Adrenal gland (tissue), 12 donors: ENCODE results near the gene BACH1. TPM values are rescaled to one million over a fixed set of nuclear protein-coding genes. Genes with fewer than 3 reads are reported as not detected.
A peak's percentile ranks its signal among the peaks of the same experiment; 100 is the strongest.

ENCODE experiments used
- DNase-seq, 7 donors: peaks; one replicate each; pipeline ENCODE4 v3.0.0-alpha.2; 2019 to 2020
- H3K27ac ChIP-seq, 5 donors: fragments of 200-600 bp; sonication (generic) in 4 of 5; 1 replicate in 3 of 5; 2 replicates in 2 of 5; pipeline versions ENCODE4 v1.5.1 to v1.8.0; 2016 to 2020; ENCODE audit warnings: mild to moderate bottlenecking in 1 of 5
- H3K27me3 ChIP-seq: fragments of 200-600 bp; 2 replicates; pipeline ENCODE4 v1.8.0; 2021
- H3K36me3 ChIP-seq, 2 donors: fragments of 200-600 bp; replicated peaks in 1 of 2; 1 replicate in 1 of 2; 2 replicates in 1 of 2; pipeline versions ENCODE4 v1.5.1 to v1.8.0; 2018 to 2022
- H3K4me1 ChIP-seq, 2 donors: fragments of 200-600 bp; replicated peaks in 1 of 2; 1 replicate in 1 of 2; 2 replicates in 1 of 2; pipeline versions ENCODE4 v1.5.1 to v1.8.0; 2018 to 2021
- H3K4me3 ChIP-seq, 4 donors: fragments of 200-600 bp; sonication (generic) in 3 of 4; one replicate each; pipeline ENCODE4 v1.5.1; 2016 to 2018
- H3K9me3 ChIP-seq, 3 donors: fragments of 200-600 bp; sonication (generic) in 1 of 3; replicated peaks in 1 of 3; 1 replicate in 2 of 3; 2 replicates in 1 of 3; pipeline versions ENCODE4 v1.5.1 to v1.8.0; 2016 to 2021
- POLR2A ChIP-seq, 2 donors: fragments of 450-650 bp; IDR thresholded peaks; one replicate each; pipeline ENCODE4 v1.6.1; 2017; ENCODE audit warnings: antibody characterized with exemption in 2 of 2, mild to moderate bottlenecking in 2 of 2, moderate library complexity in 1 of 2
- WGBS, 4 donors: extraction: QIAGEN DNeasy Blood & Tissue Kit in 2 of 4; methylation state at CpG; one replicate each; pipeline versions ENCODE4 v1.1.5 to v1.1.7; 2013 to 2017; 5-methylcytosine and 5-hydroxymethylcytosine counted together
- intact Hi-C, 2 donors: fragments of 100-400 bp; cut with DNase I; formaldehyde crosslinking; loops; one replicate each; pipeline versions ENCODE4 v1.14.1 to v1.15.0; 2022 to 2023
- polyA plus RNA-seq, 3 donors: library from polyadenylated mRNA; stranded (reverse); fragments of 200-250 nt in 2 of 3; fragments of 350-450 nt in 1 of 3; fragmentation: Illumina TruSeq in 1 of 3; extraction: RNeasy Lipid Tissue Mini Kit (QIAGEN cat#74804) in 1 of 3; gene quantifications; one replicate each; pipeline ENCODE4 v1.2.3, GENCODE V29; 2013 to 2014
- total RNA-seq, 9 donors: library from RNA; depleted of rRNA in 4 of 9; stranded (reverse); fragments of >200 nt in 4 of 9; fragments of 120-200 nt in 1 of 9; fragmentation: NEBNext Ultra II Directional in 1 of 9; extraction: Animal tissue kit (Norgen Biotek cat#: 25700) in 1 of 9; gene quantifications; one replicate each; pipeline versions ENCODE4 v1.1.0 to v1.2.4, GENCODE V29; 2013 to 2023
- TF ChIP-seq, protein P1 (sequence below), 6 experiments: fragments of 450-650 bp in 4 of 6; fragments of 200-600 bp in 2 of 6; sonication (generic) in 1 of 6; IDR thresholded peaks; 1 replicate in 5 of 6; 2 replicates in 1 of 6; pipeline versions ENCODE4 v1.5.1 to v1.8.0; 2016 to 2021; ENCODE audit warnings: antibody characterized with exemption in 6 of 6, mild to moderate bottlenecking in 2 of 6, moderate library complexity in 1 of 6
- donor health status: healthy with polysubstance abuse.
- donor health status: Bipolar disorder and iron deficiency.
- donor health status: DM: yes; HTN: yes; CAD: no.
- donor health status: DM: no; HTN: no; CAD: no.
- donor health status: DM: no; HTN: no; CAD: no.
- donor health status: DM: yes; HTN: yes; CAD: no.

BACH1 gene
- total and polyA plus RNA-seq, 12 donors, result 5.1 to 61.2 (median 38.6) TPM

DNA sequence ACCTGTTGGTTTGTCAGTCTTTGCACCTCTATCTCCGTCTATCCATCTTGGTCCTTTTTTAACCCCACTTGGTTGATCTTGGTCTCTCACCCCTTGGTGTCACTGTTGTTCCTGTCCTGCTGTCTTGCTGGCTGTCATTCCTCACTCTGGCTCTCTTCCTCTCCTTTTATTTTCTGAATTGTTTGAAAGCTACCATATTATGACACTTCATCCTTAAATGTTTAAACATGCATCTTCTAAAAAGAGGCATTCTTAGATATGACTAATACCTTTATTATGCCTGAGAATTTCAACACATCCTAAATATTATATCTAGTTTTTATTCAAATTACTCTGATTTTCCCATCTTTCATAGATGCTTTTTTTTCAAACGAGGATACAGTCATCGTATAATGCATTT lies 37.0 kb downstream of the BACH1 start:
- TF ChIP-seq, protein P1, sequence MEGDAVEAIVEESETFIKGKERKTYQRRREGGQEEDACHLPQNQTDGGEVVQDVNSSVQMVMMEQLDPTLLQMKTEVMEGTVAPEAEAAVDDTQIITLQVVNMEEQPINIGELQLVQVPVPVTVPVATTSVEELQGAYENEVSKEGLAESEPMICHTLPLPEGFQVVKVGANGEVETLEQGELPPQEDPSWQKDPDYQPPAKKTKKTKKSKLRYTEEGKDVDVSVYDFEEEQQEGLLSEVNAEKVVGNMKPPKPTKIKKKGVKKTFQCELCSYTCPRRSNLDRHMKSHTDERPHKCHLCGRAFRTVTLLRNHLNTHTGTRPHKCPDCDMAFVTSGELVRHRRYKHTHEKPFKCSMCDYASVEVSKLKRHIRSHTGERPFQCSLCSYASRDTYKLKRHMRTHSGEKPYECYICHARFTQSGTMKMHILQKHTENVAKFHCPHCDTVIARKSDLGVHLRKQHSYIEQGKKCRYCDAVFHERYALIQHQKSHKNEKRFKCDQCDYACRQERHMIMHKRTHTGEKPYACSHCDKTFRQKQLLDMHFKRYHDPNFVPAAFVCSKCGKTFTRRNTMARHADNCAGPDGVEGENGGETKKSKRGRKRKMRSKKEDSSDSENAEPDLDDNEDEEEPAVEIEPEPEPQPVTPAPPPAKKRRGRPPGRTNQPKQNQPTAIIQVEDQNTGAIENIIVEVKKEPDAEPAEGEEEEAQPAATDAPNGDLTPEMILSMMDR (IDR thresholded peaks at IDR 0.05), result no peak
- TF ChIP-seq POLR2A (IDR thresholded peaks at IDR 0.05), result no peak
- 83 to 88% (median 86%) methylated on average over 3 of the region's 3 CpGs for WGBS, 4 donors
- H3K27ac ChIP-seq, result no peak overlapping the region
- no peaks in the 10 kb centered on the region for H3K9me3 ChIP-seq
- H3K27me3 ChIP-seq, result no peaks in the 10 kb centered on the region
- H3K36me3 ChIP-seq, result no peaks in the 10 kb centered on the region
- H3K4me3 ChIP-seq, result no peak overlapping the region
- intact Hi-C loops, result no loop called here
- H3K4me1 ChIP-seq, result peaks cover 0 to 32% of the 10 kb centered on the region in 2 donors
- DNase-seq, result no peak

DNA sequence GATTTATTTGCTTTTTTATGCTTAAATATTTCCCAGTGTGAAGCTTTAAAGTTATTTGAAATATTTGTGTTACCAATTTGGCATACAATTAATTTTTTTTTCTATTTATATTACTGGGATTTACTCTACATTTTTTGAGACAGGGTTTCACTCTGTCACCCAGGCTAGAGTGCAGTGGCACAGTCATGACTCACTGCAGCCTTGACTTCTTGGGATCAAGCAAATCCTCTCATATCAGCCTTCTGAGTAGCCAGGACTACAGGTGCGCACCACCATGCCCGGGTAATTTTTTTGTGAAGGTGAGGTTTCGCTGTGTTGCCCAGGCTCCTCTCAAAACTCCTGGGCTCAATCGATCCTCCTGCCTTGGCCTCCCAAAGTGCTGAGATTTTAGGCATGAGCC lies 39.5 kb downstream of the BACH1 start:
- no peak overlapping the region for H3K27ac ChIP-seq
- DNase-seq, result peak in 6 of 7 donors; percentile 32 to 55 (median 42)
- no peak overlapping the region for H3K4me3 ChIP-seq
- no peaks in the 10 kb centered on the region for H3K27me3 ChIP-seq
- H3K9me3 ChIP-seq, result no peaks in the 10 kb centered on the region
- intact Hi-C loops, result no loop called here
- H3K4me1 ChIP-seq, result peaks cover 0 to 25% of the 10 kb centered on the region in 2 donors
- peaks cover 0 to 8% of the 10 kb centered on the region in 2 donors for H3K36me3 ChIP-seq
- WGBS, 4 donors, result 60 to 77% (median 72%) methylated on average over 4 of the region's 4 CpGs
- TF ChIP-seq POLR2A (IDR thresholded peaks at IDR 0.05), result no peak

DNA sequence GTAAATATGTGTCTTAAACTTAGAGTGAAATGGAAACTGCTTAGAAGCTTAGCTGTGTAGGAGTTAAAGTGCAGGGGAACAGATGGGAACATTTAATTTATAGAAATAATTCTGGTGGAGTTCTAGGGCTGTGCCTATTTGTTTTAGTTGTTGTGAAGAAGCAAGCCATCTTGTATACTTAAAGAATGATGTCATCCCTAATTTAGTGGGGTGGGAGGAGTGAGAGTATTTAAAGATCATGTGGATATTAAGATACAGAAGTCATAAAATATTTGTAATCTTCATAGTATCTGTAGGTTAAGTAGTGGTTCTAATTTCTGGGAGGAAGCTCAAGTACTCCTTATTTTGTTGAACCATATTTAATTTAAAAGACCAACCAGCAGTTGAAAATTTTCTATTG lies 41.5 kb downstream of the BACH1 start:
- peaks cover 0 to 18% of the 10 kb centered on the region in 2 donors for H3K4me1 ChIP-seq
- H3K27me3 ChIP-seq, result no peaks in the 10 kb centered on the region
- H3K4me3 ChIP-seq, result no peak overlapping the region
- DNase-seq, result no peak
- intact Hi-C loops, result no loop called here
- H3K36me3 ChIP-seq, result peaks cover 0 to 8% of the 10 kb centered on the region in 2 donors
- no peak overlapping the region for H3K27ac ChIP-seq
- TF ChIP-seq, protein P1 (IDR thresholded peaks at IDR 0.05), result no peak
- no peak for TF ChIP-seq POLR2A (IDR thresholded peaks at IDR 0.05)
- no peaks in the 10 kb centered on the region for H3K9me3 ChIP-seq

DNA sequence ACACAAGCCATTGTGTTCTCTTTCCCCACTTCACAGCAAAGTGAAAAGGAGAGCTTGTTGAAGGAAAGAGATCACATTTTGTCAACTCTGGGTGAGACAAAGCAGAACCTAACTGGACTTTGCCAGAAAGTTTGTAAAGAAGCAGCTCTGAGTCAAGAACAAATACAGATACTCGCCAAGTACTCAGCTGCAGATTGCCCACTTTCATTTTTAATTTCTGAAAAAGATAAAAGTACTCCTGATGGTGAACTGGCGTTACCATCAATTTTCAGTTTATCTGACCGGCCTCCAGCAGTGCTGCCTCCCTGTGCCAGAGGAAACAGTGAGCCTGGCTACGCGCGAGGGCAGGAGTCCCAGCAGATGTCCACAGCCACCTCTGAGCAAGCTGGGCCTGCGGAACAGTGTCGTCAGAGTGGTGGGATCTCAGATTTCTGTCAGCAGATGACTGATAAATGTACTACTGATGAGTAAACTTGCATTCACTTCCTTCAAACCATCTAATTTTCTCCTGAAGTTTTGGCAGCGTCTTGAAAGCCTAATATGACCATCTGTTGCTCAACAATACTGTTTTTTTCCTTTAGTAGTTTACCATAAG lies 43.7 kb downstream of the BACH1 start:
- no peak for TF ChIP-seq POLR2A (IDR thresholded peaks at IDR 0.05)
- TF ChIP-seq, protein P1 (IDR thresholded peaks at IDR 0.05), result no peak
- 71 to 78% (median 75%) methylated on average over 9 of the region's 9 CpGs for WGBS, 4 donors
- Histone ChIP-seq H3K4me3 (no peak overlapping the region), H3K36me3 (peaks cover 0 to 8% of the 10 kb centered on the region in 2 donors), H3K27ac (peak overlapping the region in 1 of 5 donors; percentile 2), H3K27me3 (no peaks in the 10 kb centered on the region), H3K4me1 (peaks cover 0 to 18% of the 10 kb centered on the region in 2 donors), H3K9me3 (no peaks in the 10 kb centered on the region)
- DNase-seq, result peak in 2 of 7 donors; percentile 27 to 33
- intact Hi-C loops, result no loop called here

DNA sequence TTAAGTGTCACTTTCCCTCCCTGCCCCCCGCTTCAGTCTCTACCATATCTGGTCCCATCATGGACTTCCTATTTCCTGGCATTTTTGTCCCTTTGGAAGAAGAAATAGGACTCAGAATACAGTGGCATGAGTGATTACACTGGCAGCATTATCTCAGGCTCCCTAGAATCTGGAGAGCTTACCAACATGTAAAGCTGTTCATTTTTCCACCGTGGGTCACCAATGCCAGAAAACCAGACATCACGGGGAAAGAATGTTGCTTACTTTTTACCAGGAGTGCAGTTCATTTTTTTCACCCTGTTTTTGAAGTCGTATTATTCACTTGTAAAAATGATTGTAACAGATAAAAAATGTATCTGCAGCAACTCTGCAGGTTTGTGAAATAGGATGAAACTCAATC lies 44.8 kb downstream of the BACH1 start:
- intact Hi-C loops, result no loop called here
- Histone ChIP-seq H3K27ac (no peak overlapping the region), H3K4me1 (peaks cover 0 to 11% of the 10 kb centered on the region in 2 donors), H3K9me3 (no peaks in the 10 kb centered on the region), H3K27me3 (no peaks in the 10 kb centered on the region), H3K4me3 (no peak overlapping the region), H3K36me3 (peaks cover 0 to 8% of the 10 kb centered on the region in 2 donors)
- DNase-seq, result no peak
- WGBS, 4 donors, result 75 to 86% (median 81%) methylated on average over 4 of the region's 4 CpGs
- no peak for TF ChIP-seq POLR2A (IDR thresholded peaks at IDR 0.05)
- TF ChIP-seq, protein P1 (IDR thresholded peaks at IDR 0.05), result no peak
